ENCODE data around the gene PTPN6.

The PTPN6 gene

GRCh38 chr12:6979021-6979420 is 27.9 kb downstream of the PTPN6 start:
- no peak for DNase-seq (ENCODE audit: low spot score)
- no peak for TF ChIP-seq CTCF (conservative IDR thresholded peaks at IDR 0.05; ENCODE audit: low read depth)
- peak overlapping the region; percentile 62 for H3K27ac ChIP-seq
- ChIA-PET CTCF (no interaction called here), POLR2A (ENCODE audit: low non-redundant PET) (no interaction called here)

DNA sequence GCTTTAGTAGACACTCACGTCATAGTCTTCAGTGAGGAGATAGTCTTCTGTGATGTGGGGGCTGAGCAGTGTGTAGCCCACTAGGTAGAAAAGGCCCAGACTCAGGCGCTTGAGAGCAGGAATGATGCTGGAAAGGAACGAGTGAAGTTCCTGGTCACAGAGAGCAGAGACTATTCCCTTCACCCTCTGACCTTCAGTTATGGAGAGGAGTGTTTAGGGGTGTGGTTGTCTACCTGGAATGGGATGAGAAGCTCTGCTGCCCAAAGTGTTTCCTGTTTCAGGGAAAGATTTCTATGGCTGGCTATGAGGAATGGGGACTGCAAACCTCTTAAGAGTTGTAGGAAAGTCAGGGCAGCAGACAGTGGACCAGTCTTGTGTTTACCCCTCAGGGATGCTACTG is 28.3 kb downstream of the PTPN6 start:
- no peak for DNase-seq (ENCODE audit: low spot score)
- peak overlapping the region; percentile 62 for H3K27ac ChIP-seq
- ChIA-PET POLR2A (ENCODE audit: low non-redundant PET) (no interaction called here), CTCF (no interaction called here)
- no peak for TF ChIP-seq CTCF (conservative IDR thresholded peaks at IDR 0.05; ENCODE audit: low read depth)

GRCh38 chr12:6980075-6980474 is 28.9 kb downstream of the PTPN6 start:
- POLR2A ChIA-PET (ENCODE audit: low non-redundant PET): no interaction called here
- CTCF ChIA-PET: no interaction called here
- no peak for DNase-seq (ENCODE audit: low spot score)
- H3K27ac ChIP-seq: no peak overlapping the region
- no peak for TF ChIP-seq CTCF (conservative IDR thresholded peaks at IDR 0.05; ENCODE audit: low read depth)

GRCh38 chr12:6980740-6981139 is 29.6 kb downstream of the PTPN6 start:
- no peak for DNase-seq (ENCODE audit: low spot score)
- TF ChIP-seq CTCF (conservative IDR thresholded peaks at IDR 0.05; ENCODE audit: low read depth): no peak
- no peak overlapping the region for H3K27ac ChIP-seq
- ChIA-PET CTCF (interaction anchor here (0.7 kb wide), 1 partner anchor 113 kb away, joined by 3 read pairs; no protein-coding TSS in a partner anchor), POLR2A (ENCODE audit: low non-redundant PET) (no interaction called here)

GRCh38 chr12:6981152-6982052 is 30.2 kb downstream of the PTPN6 start:
- TF ChIP-seq CTCF (conservative IDR thresholded peaks at IDR 0.05; ENCODE audit: low read depth): no peak
- DNase-seq (ENCODE audit: low spot score): no peak
- no peak overlapping the region for H3K27ac ChIP-seq
- POLR2A ChIA-PET (ENCODE audit: low non-redundant PET): no interaction called here
- CTCF ChIA-PET: interaction anchor here (0.7 kb wide), 1 partner anchor 112 kb away, joined by 3 read pairs; no protein-coding TSS in a partner anchor

DNA sequence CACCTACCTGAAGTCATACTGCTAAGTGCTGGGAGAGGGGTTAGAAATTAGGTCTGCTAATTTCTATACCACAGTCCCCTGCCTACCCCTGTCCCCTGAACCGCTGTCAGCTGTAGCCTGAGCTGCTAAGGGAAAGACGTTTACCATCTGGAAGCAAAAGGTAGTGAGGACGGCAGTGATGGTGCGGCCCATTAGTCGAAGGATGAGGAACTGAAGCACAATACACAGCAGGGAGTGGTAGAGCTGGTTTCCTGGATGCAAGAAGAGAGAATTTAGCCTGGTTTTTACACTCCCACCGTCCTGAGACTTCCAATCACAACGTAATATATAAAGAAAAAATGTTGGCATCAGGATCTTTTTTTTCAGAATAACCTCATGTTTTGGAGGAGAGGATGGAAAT is 31.4 kb downstream of the PTPN6 start:
- no peak overlapping the region for H3K27ac ChIP-seq
- DNase-seq (ENCODE audit: low spot score): no peak
- no peak for TF ChIP-seq CTCF (conservative IDR thresholded peaks at IDR 0.05; ENCODE audit: low read depth)
- CTCF ChIA-PET: interaction anchor here (0.7 kb wide), 2 partner anchors 21 to 28 kb away, joined by 3 to 5 read pairs; no protein-coding TSS in a partner anchor
- POLR2A ChIA-PET (ENCODE audit: low non-redundant PET): no interaction called here
